ENCODE data around the gene MT1E.

The MT1E gene

DNA sequence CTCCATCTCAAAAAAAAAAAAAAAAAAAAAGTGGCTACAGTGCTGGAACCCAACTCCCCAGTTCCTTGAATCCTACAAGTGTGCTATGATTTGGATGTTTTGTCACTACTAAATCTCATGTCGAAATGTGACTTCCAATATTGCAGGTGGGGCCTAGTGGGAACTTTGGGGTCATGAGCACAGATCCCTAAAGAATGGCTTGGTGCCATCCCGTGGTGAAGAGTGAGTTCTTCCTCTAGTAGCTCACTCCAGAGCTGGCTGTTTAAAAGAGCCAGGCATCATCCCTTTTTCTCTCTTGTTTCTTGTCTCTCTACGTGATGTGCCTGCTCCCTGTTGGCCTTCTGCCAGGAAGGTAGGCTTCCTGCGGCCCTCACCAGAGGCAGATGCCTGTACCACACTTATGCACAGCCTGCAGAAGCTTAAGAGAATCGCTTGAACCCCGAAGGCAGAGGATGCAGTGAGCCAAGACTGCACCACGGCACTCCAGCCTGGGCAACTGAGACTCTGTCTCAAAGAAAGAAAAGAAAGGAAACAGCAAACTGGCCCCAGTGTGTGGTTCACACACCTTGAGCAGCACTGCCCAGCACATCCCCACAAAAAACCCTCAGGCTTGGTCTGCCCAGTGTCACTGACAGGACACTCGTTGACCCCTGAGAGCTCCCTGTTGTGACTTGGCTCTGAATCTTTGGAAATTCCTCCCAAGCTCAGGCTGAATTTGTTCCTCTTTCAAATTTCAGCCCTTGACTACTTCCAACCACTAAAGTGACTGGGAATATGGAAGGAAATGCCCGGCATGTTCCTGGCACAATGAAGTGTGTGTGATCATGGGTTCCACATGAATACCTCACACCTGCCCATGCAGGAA lies 3.1 kb downstream of the MT1E start:
- no peak for DNase-seq

DNA sequence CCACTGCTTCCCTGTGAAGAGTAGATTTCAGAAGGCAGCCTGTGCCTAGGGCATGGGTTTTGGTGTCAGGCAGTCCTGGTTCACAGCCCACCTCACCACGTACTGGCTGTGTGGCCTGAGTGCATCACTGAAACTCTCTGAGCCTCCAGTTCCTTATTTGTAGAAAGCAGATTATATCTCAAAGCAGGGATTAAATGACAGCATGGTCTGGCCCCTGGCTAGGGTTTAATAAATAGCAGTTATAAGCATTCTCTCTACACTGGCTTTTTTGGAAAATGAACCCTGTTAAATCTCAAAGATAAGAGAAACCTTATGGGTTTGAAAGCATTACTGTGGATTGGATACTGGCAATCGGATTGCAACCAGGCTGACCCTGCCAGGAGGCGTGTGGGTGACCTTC lies 4.0 kb downstream of the MT1E start:
- DNase-seq, result no peak

DNA sequence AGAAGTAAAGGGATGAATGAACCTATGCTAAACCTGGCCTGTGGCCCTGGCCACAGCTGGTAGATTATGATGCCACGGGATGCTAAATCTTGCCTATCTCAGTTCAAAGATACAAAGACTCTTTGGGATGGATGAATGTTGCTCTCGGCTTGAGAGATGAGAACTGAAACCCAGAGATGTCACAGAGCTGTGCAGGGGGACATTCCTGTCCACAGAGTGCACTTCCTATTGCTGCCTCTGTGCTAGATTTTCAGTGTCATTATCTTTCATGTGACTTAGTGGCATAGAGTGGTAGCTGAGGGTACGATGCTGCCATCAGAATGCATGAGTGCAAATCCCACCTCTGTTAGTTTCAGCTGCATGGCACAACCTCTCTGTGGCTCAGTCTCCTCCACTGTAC lies 4.6 kb downstream of the MT1E start:
- no peak for DNase-seq

DNA sequence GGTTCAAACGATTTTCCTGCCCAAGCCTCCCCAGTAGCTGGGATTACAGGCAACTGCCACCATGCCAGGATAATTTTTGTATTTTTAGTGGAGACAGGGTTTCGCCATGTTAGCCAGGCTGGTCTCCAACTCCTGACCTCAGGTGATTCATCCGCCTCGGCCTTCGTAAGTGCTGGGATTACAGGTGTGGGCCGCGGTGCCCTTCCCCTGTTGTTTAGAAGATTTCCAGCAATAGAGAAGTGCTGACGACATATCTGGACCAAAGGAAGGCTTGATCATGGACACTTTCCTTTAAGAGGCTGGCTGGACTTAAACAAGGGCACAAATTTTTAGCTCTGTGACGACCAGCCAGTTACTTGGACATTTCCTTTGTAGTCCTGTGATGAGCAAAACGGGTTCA lies 5.6 kb downstream of the MT1E start:
- DNase-seq, result no peak

DNA sequence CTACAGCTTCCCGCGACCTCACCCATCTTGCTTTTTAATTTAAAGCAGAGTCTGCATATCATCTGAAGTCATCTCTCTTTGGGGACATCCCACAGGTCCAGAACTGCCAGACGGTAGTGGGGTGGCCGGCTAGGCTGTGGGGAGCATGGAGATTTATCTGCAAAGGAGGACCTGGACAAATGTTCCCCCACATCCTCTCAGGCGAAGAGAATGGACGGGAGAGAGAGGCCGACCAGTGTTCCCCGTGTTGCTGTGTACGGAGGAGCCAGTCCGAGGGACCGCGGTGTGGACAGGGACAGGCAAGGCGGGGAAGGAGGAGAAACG lies 6.2 kb downstream of the MT1E start:
- DNase-seq, result no peak

DNA sequence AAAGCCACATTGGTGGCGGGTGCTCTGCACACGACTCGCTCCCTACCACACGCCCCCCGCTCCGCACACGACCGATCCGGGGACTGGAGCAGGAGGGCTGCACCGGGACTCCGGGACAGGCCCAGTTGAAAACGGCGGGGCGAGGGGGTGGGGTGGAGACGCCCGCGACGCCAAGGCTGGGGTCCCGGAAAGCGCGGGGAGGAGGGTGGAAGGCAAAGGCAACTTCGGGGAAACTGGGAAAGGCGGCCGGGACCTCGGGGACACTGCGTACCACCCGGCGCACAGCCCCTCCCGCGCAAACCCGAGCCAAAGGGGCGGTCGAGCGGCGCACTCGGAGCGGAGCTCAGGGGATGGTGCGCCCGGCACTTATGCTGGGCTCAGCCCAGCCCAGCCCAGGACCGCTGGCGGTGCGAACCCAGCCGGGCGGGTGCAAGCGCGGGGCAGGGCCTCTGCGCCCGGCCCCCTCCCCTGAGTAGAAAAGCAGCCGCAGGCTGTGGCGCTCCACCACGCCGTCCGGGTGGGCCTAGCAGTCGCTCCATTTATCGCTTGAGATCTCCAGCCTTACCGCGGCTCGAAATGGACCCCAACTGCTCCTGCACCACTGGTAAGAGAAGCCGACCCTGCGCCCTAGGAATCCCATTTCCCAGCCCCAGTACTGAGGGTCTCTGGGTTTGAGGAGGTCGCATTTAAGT lies 6.7 kb downstream of the MT1E start, which contains the start of gene MT1M:
Gene MT1M (plus strand): TSS at position 504 of the 692 bp plus-strand sequence. CDS start 73 bp downstream, at position 577.
- DNase-seq, result peak; percentile 29

DNA sequence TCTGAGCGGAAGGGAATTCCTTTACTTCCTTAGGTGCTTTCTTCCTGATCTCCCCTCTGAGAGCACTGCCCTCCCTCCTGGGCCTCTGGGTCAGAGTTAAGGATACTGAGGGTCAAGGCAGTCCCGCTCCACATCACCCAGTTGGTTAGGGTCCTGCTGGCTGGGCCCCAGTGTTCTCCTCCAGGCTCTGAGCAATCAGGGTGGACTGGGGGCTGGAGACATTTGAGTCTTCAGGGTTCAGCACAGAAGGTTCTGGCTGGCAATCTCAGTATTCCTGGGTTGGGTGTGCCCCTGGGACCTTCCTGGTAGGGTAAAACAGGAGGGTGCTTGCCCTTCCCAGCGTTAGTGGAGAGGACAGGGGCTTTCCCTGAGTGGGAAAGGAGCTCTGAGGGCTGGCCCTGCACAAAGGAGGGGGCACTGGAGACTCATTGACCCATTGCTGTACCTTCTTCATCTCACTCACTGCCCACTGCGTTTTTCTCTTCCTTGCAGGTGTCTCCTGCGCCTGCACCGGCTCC lies 7.3 kb downstream of the MT1E start:
- no peak for DNase-seq

DNA sequence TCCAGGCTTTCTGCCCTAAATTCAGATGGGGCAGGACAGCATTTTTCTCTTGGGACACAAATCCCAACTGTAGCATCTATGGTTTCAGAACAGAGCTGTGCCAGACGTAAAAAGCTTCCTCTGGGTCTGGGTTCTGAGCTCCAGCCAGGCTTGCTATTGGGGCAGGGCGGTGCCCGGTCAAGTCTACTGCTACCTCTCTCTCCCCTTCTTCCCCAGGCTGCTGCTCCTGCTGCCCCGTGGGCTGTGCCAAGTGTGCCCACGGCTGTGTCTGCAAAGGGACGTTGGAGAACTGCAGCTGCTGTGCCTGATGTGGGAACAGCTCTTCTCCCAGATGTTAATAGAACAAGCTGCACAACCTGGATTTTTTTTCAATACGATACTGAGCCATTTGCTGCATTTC lies 8.0 kb downstream of the MT1E start:
- no peak for DNase-seq

DNA sequence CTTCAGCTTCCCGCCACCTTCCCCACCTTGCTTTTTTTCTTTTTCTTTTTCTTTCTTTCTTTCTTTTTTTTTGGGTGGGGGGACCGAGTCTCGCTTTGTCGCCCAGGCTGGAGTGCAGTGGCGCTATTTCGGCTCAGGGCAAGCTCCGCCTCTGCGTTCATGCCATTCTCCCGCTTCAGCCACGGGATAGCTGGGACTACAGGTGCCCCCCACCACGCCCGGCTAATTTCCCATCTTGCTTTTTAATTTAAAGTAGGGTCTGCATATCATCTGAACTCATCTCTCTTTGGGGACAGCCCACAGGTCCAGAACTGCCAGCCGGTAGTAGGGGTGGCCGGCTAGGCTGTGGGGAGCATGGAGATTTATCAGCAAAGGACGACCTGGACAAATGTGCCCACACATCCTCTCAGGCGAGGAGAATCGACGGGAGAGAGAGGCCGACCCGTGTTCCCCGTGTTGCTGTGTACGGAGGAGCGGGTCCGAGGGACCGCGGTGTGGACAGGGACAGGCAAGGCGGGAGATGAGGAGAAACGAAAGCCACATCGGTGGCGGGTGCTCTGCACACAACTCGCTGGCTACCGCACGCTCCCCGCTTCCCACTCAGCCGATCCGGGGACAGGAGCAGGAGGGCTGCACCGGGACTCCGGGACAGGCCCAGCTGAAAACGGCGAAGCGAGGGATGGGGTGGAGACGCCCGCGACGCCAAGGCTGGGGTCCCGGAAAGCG lies 9.3 kb downstream of the MT1E start:
- DNase-seq, result no peak

DNA sequence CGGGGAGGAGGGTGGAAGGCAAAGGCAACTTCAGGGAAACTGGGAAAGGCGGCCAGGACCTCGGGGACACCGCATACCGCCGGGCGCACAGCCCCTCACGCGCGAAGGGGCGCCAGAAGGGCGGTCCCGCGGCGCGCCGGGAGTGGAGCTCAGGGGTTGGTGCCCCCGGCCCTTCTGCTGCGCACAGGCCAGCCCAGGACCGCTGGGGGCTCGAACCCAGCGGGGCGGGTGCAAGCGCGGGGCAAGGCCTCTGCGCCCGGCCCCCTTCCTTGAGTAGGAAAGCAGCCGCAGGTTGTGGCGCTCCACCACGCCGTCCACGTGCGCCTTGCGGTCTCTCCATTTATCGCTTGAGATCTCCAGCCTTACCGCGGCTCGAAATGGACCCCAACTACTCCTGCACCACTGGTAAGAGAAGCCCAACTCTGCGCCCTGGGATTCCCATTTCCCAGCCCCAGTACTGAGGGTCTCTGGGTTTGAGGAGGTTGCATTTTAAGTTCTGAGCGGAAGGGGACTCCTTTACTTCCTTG lies 9.9 kb downstream of the MT1E start:
- DNase-seq, result no peak

DNA sequence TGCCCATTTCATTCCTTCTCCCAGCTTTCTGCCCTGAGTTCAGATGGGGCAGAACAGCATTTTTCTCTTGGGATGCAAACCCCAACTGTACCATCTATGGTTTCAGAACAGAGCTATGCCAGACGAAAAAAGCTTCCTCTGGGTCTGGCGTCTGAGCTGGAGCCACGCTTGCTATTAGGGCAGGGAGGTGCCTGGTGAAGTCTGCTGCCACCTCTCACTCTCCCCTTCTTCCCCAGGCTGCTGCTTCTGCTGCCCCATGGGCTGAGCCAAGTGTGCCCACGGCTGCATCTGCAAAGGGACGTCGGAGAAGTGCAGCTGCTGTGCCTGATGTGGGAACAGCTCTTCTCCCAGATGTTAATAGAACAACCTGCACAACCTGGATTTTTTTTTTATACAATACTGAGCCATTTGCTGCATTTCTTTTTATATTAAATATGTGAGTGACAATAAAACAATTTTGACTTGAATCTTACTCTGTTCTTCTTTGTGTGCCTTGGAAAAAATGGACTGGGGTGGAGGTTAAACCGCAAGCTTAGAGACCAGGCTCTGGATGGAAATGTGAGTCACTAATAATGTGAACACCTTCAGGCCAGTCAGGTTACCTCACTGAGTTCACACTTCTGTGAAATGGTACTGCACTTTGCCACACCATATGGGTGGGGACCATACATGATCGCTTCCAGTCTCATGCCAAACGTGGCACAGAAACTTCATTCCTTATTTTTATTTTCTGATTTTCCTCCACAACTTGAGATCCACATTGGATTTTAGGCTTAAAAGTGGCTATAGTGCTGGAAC lies 11.2 kb downstream of the MT1E start:
- DNase-seq, result no peak

DNA sequence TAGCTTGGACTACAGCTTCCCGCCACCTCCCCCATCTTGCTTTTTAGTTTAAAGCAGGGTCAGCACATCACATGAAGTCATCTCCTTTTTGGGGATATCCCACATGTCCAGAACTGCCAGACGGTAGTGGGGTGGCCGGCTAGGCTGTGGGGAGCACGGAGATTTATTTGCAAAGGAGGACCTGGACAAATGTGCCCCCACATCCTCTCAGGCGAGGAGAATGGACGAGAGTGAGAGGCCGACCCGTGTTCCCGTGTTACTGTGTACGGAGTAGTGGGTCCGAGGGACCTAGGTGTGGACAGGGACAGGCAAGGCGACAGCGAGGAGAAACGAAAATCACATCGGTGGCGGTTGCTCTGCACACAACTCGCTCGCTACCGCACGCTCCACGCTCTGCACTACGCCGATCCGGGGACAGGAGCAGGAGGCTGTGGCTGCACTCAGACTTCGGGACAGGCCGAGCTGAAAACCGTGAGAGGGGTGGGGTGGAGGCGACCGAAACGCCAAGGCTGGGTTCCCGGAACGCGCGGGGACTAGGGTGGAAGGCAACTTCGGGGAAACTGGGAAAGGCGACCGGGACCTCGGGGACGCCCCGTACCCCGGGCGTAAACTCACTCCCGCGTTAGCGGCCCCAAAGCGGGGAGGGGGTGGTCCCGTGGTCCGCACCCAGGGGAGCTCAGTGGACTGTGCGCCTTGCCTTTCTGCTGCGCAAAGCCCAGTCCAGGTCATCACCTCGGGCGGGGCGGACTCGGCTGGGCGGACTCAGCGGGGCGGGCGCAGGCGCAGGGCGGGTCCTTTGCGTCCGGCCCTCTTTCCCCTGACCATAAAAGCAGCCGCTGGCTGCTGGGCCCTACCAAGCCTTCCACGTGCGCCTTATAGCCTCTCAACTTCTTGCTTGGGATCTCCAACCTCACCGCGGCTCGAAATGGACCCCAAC lies 12.5 kb downstream of the MT1E start, which contains the start of gene MT1A:
Gene MT1A (plus strand): TSS at position 853 of the 937 bp plus-strand sequence. CDS start 73 bp downstream, at position 926.
- DNase-seq, result no peak

DNA sequence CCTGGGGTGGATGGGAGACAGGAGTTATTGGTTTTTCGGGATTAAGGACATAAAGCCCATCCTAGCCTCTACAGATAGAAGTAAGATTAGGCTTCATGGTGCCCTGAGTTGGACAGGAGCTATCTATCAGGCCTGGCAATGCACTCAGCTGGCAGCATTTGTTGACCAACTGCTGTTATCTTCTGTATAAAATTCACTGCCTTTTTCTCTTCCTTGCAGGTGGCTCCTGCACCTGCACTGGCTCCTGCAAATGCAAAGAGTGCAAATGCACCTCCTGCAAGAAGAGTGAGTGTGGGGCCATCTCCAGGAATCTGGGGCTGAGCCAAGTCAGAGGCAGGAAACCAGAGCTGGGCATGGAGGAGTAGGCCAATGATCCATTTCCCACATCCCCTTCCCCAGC lies 13.5 kb downstream of the MT1E start:
- DNase-seq, result no peak

DNA sequence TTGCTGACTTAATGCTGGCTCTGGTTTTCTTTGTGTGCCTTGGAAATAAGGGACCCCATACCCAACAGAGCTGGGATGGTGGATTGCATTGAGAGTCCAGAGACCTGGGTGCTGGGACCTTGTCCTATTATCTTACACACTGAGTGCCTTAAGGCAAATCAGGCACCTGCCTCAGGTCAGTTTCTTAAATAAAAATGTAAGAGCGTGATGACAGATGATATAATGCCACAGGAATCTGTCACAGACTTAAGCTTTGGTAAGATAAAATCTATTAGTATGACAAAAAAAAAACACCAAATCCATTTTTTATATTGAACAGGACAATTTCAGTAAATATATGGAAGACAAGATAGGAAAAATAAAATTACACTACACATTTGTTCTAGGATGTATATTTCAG lies 14.5 kb downstream of the MT1E start:
- DNase-seq, result no peak

DNA sequence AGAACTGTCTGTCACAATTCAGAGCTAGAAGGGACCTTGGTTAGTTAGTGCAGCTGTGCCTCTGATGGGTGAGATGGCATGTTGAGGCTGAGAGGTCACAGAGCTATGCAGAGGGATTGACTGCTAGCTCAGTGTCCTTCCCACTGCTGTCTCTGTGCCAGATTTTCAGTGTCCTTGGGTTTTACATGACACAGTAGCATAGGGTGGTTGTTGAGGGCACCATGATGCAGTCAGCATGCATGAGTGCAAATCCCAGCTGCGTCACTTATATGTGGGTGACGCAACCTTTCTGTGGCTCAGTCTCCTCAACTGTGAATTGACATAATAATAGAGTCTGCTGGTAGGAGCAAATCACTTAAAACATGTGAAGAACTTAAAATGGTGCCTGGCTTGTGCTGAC lies 15.6 kb downstream of the MT1E start:
- DNase-seq, result no peak

DNA sequence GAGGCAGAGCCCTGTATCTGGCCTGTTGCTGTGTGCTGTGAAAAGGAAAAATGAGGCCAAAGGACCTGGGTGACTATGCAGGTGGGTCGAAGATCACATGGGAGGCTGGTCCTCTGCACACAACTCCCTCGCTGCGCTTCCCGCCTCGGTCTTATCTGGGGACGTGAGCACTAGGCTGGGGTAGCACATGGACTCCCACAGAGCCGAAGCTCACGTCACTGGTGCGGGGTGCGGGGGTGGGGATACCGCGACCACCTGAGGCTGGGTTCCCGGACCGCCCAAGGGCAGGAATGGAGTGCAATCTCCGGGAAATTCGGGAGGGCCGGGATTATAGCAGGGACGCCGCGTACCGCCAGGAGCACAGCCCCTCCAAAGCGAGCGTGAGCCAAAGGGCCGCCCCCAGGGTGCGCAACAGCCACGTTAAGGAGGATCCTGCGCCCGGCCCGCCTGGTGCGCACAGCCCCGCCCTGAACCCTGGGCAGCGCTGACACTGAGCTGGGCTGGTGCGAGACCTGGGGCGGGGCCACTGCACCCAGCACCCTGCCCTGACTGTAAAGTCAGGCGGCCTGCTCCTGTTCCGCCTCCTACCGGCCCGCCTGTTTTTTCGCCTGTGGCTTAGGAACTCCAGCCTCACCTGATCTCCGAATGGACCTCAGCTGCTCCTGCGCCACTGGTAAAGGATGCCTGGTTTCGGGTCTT lies 17.6 kb downstream of the MT1E start:
- DNase-seq, result peak; percentile 75

DNA sequence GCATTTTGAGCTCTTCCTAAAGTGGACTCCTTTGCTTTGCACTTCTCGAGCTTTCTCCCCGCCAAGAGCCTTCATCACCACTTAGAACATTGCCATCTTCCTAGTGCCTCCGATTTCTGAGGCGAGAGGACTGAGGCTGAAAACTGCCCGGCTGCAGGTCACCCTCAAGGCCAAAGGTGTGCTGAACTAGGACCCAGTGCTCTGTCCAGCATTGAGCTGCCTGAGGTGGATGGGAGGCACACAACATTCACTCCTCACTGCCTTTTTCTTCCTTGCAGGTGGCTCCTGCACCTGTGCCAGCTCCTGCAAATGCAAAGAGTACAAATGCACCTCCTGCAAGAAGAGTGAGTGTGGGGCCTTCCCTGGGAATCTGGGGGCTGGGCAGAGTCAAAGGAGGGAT lies 18.3 kb downstream of the MT1E start:
- no peak for DNase-seq

DNA sequence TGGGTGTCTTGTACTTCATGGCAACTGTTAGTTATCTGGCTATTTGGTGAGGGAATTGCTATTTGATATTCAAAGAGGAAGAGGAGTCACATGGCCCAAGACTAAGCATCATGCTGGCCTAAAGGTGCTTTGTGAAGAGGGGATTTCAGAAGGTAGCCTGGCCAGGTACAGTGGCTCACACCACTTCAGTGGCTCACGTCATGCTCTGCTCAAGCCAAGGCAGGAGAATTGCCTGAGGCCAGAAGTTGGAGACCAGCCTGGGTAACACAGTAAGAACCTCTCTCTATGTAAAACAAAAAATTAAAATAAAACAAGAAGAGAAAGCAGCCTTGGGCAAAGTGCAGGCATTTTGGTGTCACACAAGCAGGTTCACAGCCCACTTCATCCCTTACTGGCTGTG lies 19.7 kb downstream of the MT1E start:
- DNase-seq, result no peak

DNA sequence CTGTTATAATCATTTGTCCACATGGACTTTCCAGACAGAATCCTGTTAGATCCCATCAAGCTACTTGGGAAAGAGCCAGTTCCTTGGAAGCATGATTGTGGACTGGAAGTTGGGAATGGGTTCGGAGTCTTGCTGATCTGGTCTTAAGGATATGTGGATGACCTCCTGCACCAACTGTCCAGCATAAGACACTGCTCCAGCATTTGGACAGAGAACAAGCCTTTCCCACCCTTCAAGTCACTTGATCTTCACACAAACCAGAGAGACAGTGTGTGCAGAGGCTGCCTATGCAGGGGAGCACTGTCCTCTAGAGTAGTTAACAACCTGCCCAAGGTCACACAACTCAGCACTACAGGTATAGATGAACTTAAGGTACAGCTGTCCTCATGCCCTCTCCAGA lies 20.3 kb downstream of the MT1E start:
- no peak for DNase-seq

DNA sequence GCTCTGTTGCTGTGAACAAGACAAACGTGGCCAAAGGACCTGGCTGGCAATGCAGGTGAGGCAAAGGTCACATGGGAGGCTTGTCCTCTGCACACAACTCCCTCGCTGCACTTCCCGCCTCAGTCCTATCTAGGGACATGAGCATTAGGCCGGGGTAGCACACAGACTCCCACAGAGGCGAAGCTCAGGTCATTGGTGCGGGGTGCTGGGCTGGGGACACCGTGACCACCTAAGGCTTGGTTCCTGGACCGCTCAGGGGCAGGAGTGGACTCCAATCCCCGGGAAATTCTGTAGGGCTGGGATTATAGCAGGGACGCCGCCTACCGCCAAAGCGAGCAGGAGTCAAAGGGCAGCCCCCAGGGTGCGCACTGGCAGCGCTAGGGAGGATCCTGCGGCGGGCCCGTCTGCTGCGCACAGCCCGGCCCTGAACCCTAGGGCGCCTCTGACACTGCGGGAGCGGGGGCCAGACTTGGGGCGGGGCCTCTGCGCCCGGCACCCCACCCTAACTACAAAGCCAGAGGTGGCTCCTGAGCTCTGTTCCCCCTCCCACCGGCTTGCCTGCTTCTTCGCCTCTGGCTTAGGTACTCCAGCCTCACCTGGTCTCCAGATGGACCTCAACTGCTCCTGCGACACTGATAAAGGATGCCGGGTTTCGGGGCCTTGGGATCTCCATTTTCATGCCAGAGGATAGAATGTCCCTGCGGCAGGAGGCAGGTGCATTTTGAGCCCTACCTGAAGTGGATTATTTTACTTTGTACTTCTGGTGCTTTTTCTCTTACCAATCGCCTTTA lies 22.3 kb downstream of the MT1E start:
- no peak for DNase-seq

Measured in activated T-cell treated with anti-CD3 and anti-CD28 coated beads, Interleukin-2, amount 50 U/mL, for 1 hour (primary cell).